ENCODE results near the gene PTPRO.

DNA sequence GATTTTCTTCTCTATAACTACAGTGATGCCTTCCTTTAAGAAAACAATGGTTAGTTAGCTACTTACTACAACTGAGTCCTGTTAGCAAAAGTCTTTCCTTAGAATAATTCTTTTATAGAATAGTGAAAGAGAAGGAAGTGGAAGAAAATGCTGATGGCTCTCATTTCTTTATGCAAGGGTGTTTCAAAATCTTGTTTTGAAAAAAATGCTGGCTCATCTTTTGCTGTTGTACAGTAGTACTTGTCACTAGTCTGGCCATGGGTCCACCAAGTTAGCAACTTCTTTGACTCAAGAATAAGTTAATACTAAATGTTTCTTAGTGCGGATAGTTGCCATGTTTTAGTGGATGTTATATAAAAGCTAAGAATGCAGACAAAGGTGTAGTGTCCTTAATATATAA, 225.4 kb downstream of the PTPRO start:
- TF ChIP-seq, protein P1, sequence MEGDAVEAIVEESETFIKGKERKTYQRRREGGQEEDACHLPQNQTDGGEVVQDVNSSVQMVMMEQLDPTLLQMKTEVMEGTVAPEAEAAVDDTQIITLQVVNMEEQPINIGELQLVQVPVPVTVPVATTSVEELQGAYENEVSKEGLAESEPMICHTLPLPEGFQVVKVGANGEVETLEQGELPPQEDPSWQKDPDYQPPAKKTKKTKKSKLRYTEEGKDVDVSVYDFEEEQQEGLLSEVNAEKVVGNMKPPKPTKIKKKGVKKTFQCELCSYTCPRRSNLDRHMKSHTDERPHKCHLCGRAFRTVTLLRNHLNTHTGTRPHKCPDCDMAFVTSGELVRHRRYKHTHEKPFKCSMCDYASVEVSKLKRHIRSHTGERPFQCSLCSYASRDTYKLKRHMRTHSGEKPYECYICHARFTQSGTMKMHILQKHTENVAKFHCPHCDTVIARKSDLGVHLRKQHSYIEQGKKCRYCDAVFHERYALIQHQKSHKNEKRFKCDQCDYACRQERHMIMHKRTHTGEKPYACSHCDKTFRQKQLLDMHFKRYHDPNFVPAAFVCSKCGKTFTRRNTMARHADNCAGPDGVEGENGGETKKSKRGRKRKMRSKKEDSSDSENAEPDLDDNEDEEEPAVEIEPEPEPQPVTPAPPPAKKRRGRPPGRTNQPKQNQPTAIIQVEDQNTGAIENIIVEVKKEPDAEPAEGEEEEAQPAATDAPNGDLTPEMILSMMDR (IDR thresholded peaks at IDR 0.05 in 4 of 5, conservative IDR thresholded peaks at IDR 0.05 in 1 of 5) = no peak
- TF ChIP-seq POLR2A (IDR thresholded peaks at IDR 0.05) = no peak

Measured in gastrocnemius medialis (tissue), 4 donors.